ENCODE results near the gene CENPB. TPM values are rescaled to one million over a fixed set of nuclear protein-coding genes. Genes with fewer than 3 reads are reported as not detected.
A peak's percentile ranks its signal among the peaks of the same experiment; 100 is the strongest.

Gene CENPB
- total and polyA plus RNA-seq, 4 donors, result 35.9 to 113 (median 79.4) TPM

DNA sequence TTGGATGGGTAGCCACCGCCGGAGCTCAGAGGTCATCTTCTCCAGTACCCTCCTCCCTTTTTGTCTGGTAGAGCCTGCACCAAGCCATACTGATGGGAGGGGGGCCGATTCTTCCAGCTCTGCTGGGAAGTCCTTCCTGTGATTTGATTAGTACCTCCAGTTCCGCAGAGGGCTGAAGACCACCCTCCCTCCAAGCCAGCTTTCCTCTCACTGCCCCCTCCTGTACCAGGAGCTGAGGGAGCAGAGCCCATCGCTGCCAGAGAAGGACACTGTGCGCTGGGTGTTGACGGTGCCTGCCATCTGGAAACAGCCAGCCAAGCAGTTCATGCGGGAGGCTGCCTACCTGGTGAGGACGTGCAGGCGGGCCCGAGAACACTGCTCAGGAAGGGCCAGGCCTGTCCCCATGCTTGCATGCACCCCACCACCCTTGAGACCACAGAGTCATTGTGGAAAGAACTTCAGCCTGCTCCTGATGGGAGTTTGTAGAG is 40.8 kb downstream of the CENPB start:
- 75 to 77% methylated on average over 11 of the region's 11 CpGs for WGBS, 2 donors
- peaks cover 0 to 6% (median 0%) of the 10 kb centered on the region in 5 donors for H3K4me1 ChIP-seq (ENCODE audit: control insufficient read depth in 5 of 5, insufficient read depth in 5 of 5, low read length in 5 of 5)
- ATAC-seq (ENCODE audit: insufficient read depth, low FRiP score) (no peak), DNase-seq (no peak)
- no peak for TF ChIP-seq CTCF (IDR thresholded peaks at IDR 0.05; ENCODE audit: control extremely low read depth, extremely low read depth)
- H3K9ac ChIP-seq (ENCODE audit: insufficient read depth in 1 of 2, low read length in 2 of 2), result no peak overlapping the region
- peaks cover 0 to 11% (median 7%) of the 10 kb centered on the region in 4 donors for H3K36me3 ChIP-seq (ENCODE audit: control insufficient read depth in 4 of 4, insufficient read depth in 4 of 4, low read length in 4 of 4)
- H3K27me3 ChIP-seq (ENCODE audit: control insufficient read depth in 3 of 3, insufficient read depth in 3 of 3, low read length in 2 of 3), result peaks cover 0 to 15% (median 0%) of the 10 kb centered on the region in 3 donors
- H3K4me3 ChIP-seq, result no peak overlapping the region
- H3K27ac ChIP-seq (ENCODE audit: low read depth in 1 of 2, low read length in 1 of 2), result no peak overlapping the region
- no peaks in the 10 kb centered on the region for H3K9me3 ChIP-seq (ENCODE audit: control insufficient read depth in 4 of 4, insufficient read depth in 3 of 4, low read length in 3 of 4)

DNA sequence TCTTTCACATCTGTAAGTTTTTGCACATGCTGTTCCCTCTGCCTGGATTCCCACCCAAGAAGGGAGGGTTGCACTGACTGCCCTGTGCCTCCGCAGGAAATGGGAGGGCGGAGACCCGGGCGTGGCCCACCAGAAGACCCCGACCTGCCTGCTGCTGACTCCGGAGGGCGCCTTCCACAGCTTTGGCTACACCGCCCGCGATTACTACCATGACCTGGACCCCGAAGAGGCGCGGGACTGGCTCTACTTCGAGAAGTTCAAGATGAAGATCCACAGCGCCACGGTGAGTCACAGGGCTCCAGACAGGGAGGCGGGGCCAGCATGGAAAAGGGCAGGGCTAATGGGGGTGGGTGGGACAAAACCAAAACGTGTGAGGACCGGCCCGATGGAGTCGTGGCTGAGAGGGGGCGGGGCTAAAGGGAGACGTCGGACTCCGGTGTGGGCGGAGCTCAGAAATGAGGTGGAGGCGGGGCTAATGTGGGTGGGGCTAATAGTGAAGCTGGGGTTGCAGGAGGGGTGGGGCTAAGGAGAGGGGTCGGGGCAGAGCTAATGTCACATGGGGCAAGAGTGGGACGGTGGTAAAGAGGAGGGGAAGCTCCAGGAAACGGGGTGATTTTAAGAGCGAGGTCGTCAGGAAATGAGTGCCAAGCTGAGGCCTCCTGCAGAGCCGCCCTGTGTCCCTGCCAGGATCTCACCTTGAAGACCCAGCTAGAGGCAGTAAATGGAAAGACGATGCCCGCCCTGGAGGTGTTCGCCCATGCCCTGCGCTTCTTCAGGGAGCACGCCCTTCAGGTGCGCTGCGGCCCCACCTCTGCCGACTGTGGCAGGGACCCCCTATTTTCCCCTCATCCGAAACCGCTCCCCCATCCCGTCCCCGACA is 41.5 kb downstream of the CENPB start:
- no peak for TF ChIP-seq CTCF (IDR thresholded peaks at IDR 0.05; ENCODE audit: control extremely low read depth, extremely low read depth)
- H3K27me3 ChIP-seq (ENCODE audit: control insufficient read depth in 3 of 3, insufficient read depth in 3 of 3, low read length in 2 of 3), result peaks cover 0 to 11% (median 0%) of the 10 kb centered on the region in 3 donors
- 41 to 44% methylated on average over 45 of the region's 45 CpGs for WGBS, 2 donors
- H3K4me3 ChIP-seq, result no peak overlapping the region
- peak in 1 of 3 donors; percentile 61 for DNase-seq
- peak; percentile 83 for ATAC-seq (ENCODE audit: insufficient read depth, low FRiP score)
- H3K36me3 ChIP-seq (ENCODE audit: control insufficient read depth in 4 of 4, insufficient read depth in 4 of 4, low read length in 4 of 4), result peaks cover 0 to 9% (median 5%) of the 10 kb centered on the region in 4 donors
- H3K27ac ChIP-seq (ENCODE audit: low read depth in 1 of 2, low read length in 1 of 2), result no peak overlapping the region
- H3K4me1 ChIP-seq (ENCODE audit: control insufficient read depth in 5 of 5, insufficient read depth in 5 of 5, low read length in 5 of 5), result peaks cover 0 to 12% (median 0%) of the 10 kb centered on the region in 5 donors
- no peaks in the 10 kb centered on the region for H3K9me3 ChIP-seq (ENCODE audit: control insufficient read depth in 4 of 4, insufficient read depth in 3 of 4, low read length in 3 of 4)
- no peak overlapping the region for H3K9ac ChIP-seq (ENCODE audit: insufficient read depth in 1 of 2, low read length in 2 of 2)

DNA sequence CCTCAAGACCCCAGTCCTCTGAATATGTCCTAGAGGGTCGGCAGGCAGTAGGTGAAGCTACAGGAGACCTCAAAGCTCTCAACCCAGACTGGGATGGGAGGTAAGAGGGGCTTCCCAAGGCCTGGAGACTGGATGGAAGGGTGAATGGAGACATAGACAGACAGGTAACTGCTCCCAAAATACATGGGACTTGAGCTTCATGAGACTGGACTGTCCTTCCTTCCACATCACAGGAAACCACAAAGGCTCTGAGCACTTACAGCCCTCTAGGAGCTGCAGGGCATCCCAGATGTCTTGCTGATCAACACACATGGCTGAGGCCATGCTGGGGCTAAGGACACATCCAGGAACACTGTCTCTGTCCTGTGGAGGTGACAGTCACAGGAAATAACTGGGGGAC is 42.5 kb downstream of the CENPB start:
- Histone ChIP-seq H3K27ac (ENCODE audit: low read depth in 1 of 2, low read length in 1 of 2) (no peak overlapping the region), H3K9ac (ENCODE audit: insufficient read depth in 1 of 2, low read length in 2 of 2) (no peak overlapping the region), H3K4me1 (ENCODE audit: control insufficient read depth in 5 of 5, insufficient read depth in 5 of 5, low read length in 5 of 5) (peaks cover 0 to 12% (median 2%) of the 10 kb centered on the region in 5 donors), H3K27me3 (ENCODE audit: control insufficient read depth in 3 of 3, insufficient read depth in 3 of 3, low read length in 2 of 3) (peaks cover 0 to 8% (median 0%) of the 10 kb centered on the region in 3 donors), H3K4me3 (no peak overlapping the region), H3K36me3 (ENCODE audit: control insufficient read depth in 4 of 4, insufficient read depth in 4 of 4, low read length in 4 of 4) (peaks cover 0 to 9% (median 6%) of the 10 kb centered on the region in 4 donors), H3K9me3 (ENCODE audit: control insufficient read depth in 4 of 4, insufficient read depth in 3 of 4, low read length in 3 of 4) (no peaks in the 10 kb centered on the region)
- no peak for DNase-seq
- WGBS, 2 donors, result 88% methylated on average over 1 of the region's 1 CpG
- no peak for TF ChIP-seq CTCF (IDR thresholded peaks at IDR 0.05; ENCODE audit: control extremely low read depth, extremely low read depth)
- ATAC-seq (ENCODE audit: insufficient read depth, low FRiP score), result no peak

Data from lung (tissue), 12 donors.